ENCODE data around the gene TET2. TPM values are rescaled to one million over a fixed set of nuclear protein-coding genes. Genes with fewer than 3 reads are reported as not detected.

TET2 gene
- 10 to 100 TPM; 10.3 to 12.4 TPM for total RNA-seq

GRCh38 chr4:105146276-105147015 is at the start of gene TET2:
TET2 (plus strand) TSS chr4:105146876; CDS start chr4:105233943, 87,067 bp downstream.

Small RNA genes within 50 kb of the gene (small RNA-seq; reads per million reads assigned to genes)
- 0 reads per million in 2 donors for gene RF00322
- 0 reads per million in 2 donors for gene RN7SL89P
